T-helper 1 cell (primary cell): ENCODE measurements around the gene ENTPD1.

Experiments
- DNase-seq, 5 donors: peaks; one replicate each; pipeline ENCODE4 v3.0.0-alpha.2; 2012 to 2020

The ENTPD1 gene

DNA sequence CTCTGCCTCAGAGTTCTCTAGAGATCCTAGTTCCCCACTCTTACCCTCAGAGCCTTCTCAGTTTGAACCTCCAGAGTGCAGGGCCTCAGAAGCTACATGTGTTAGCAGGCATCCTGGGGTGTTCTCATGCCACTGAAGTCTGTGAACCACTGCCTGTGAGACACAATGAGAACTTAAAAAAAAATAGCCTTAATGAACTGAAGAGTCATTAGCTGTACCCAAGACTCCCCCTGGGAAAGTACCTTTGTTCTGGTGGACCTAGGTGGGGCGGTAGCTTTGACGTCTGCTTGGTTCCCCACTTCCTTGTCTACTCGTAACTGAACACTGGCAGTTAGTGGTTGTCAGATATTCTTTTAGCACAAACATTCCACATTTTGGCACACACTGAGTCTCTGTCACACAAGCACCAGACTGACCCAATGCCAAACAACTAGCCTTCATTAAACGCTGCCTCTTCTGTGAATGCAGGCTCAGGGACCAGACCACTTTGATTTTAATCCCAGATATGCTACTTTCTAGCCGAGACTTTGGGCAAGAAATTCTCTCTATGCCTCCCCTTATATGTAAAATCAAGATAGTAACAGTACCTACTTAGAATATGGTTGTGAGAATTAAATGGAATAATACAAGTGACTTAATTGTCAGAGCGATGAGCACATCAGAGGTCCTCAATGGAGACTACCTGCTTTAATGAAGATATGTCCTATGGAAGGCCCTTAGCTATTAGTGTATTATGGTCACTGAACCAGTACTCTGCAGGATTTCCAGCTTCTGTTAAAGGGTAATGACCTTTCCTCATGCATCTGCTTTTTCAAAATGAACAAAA lies 76.5 kb downstream of the ENTPD1 start:
- DNase-seq, result peak in 3 of 5 donors; percentile 1 to 59 (median 25)

GRCh38 chr10:95833042-95833610 lies 77.2 kb downstream of the ENTPD1 start:
- DNase-seq, result no peak

DNA sequence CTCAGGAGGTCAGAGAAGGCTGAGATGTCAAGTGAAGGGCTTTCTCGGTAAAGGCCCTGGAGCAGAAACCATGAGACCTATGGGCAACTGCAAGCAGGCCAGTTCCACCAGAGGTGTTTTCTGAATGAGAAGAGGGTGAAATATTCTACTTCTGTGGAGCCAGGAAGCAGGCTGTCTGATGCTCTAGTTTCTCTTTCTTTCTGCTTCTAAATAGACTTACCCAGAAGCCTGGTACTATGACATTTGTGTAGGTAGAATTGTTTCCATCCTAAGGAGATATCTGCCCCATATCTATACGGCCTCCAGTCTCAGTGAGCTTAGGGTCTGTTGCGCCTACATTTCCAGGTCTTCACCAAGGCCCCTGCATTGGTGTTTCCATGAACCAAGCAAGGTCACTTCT lies 78.4 kb downstream of the ENTPD1 start:
- DNase-seq, result no peak

- DNase-seq, result no peak
These were observed 79.3 kb downstream of the ENTPD1 start for GRCh38 chr10:95835149-95835860.

DNA sequence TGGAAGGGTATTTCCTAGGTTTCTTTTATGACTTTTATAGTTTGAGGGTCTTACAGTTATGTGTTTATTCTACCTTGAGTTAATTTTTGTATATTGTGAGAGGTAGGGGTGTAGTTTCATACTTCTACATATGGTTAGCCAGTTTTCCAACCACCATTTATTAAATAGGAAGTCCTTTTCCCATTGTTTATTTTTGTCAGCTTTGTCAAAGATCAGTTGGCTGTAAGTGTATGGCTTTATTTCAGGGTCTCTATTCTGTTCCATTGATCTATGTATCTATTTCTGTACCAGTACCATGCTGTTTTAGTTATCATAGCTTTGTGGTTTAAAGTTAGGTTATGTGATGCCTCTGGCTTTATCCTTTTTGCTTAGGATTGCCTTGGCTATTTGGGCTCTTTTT lies 79.9 kb downstream of the ENTPD1 start:
- no peak for DNase-seq

GRCh38 chr10:95836610-95837355 lies 80.8 kb downstream of the ENTPD1 start:
- DNase-seq, result no peak

DNA sequence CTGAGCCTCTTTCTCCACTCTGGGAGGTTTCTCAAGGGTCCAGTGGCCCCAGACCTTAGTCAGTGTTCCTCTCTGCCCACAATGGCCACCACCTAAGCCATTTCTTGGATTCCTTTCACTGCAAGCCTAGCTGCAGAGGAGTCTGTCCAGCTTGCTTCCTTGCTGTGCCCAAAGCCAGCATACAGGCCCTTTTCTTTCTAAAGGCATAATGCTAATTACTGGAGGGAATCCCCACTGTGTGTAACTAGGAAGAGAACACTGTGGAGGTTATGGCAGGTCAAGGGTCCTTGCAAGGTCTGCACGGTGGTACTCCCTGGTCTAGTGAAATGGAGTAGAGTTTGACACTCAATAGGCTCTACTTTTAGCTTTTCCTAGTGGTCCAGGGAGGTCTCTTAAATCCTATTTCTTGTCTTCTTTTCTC lies 81.4 kb downstream of the ENTPD1 start:
- DNase-seq, result no peak

DNA sequence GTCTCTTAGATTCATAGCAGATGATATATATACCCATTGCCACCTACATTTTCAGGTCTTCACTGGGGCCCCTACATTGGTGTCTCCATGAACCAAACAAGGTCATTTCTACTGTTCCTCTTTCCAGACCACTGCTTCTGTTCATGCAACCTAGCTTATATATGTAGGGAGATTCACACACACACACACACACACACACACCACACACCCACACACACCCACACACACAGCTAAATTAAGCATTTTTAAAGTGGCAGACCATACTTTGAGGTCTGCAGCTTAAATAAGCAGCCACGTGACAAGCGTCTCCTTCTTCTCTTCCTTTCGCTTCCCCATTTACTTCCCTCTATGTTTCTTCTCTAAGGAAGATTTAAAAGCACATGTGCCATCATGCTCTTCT lies 81.8 kb downstream of the ENTPD1 start:
- no peak for DNase-seq

GRCh38 chr10:95840121-95840520 lies 84.2 kb downstream of the ENTPD1 start:
- DNase-seq, result no peak

- no peak for DNase-seq
These were observed 84.7 kb downstream of the ENTPD1 start for GRCh38 chr10:95840681-95841080.

- DNase-seq, result peak in 2 of 5 donors; percentile 24 to 42
These were observed 85.9 kb downstream of the ENTPD1 start for GRCh38 chr10:95841661-95842498.

DNA sequence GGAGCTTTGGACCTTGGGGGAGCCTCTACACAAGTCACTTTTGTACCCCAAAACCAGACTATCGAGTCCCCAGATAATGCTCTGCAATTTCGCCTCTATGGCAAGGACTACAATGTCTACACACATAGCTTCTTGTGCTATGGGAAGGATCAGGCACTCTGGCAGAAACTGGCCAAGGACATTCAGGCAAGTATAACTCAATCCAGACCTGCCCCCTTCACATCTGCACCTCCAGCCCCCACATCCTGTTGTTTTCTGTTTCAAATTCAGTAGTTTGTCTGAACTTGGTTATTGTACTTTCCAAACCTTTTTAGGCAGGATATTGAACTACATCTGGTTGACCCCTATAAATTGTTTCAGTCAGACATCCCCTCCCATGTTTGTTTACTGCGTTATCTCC lies 89.4 kb downstream of the ENTPD1 start:
- DNase-seq, result no peak

GRCh38 chr10:95847007-95847406 lies 91.0 kb downstream of the ENTPD1 start:
- no peak for DNase-seq

GRCh38 chr10:95848841-95849240 lies 92.9 kb downstream of the ENTPD1 start:
- no peak for DNase-seq

DNA sequence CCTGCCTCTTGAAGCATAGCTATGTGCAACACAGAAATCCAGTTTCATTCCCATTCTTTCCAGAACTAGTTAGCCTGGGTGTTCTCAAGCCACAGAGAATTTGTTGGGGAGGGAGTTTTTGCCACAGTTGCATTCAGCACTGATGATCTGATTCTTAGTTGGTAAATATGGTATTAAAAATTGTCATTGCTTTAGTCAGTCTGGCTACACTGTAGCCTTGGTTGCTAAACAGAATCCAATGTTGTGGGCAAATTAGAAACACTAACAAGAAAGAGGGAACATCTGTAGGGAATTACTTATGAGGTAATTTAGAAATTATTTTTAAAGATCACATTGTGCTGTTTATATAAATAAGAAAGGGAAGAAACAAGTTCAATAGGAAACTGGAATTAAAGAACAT lies 94.8 kb downstream of the ENTPD1 start:
- DNase-seq, result no peak

DNA sequence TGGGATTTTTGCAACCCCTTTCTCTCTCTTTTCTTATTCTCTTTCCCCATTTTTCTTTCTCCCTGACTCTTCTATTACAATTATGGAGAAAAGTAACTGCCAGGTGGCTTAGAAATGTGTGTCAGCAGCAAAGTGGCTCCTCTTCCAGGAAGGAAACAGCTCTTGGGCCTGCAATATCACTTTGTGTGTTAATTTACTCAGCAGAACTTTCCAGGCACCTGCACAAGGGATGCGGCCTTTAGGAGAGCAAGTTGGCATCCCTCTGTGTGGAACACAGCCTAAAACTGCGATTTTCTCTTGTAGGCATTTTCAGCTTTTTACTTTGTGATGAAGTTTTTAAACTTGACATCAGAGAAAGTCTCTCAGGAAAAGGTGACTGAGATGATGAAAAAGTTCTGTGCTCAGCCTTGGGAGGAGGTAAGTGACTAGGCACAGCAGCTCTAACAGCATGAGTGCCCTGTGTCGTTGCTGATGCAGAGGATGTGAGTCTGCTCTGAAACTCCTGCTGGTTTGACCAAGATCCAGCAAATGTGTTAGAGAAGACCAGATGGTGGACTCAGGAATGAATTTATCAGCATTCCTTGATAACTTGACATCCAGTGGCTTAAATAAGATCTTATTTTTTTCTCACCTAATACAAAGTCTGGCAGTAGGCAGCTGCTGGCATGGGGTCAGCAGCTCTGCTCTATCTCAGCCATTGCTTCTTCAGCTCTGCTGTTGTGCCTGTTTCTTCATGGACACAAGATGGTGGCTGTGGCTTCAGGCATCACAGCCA lies 104.4 kb downstream of the ENTPD1 start:
- no peak for DNase-seq

DNA sequence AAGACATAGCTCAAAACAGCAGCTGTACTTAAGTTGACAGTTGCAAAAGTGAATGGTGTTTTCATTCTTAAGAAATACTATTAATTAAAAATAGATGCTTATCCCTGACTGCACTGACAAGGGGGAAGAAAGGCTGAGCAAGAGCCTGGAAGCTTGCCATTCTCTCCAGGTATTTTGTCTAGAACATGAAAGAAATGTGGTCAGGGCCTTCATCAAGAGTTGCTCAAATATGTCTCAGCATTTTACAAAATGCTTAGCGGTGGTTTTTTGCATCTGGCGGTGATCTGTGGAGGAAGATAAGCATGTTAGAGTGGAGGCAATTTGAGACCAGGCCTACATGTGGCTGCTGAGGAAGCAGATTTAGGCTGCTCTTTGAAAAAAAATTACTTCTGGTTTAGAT lies 105.4 kb downstream of the ENTPD1 start:
- no peak for DNase-seq

- DNase-seq, result peak in 1 of 5 donors; percentile 63
These were observed 109.2 kb downstream of the ENTPD1 start for GRCh38 chr10:95864906-95865813.

GRCh38 chr10:95865814-95866466 lies 110.0 kb downstream of the ENTPD1 start:
- DNase-seq, result no peak

- no peak for DNase-seq
These were observed 110.5 kb downstream of the ENTPD1 start for GRCh38 chr10:95866467-95866842.
